GM21529 (cell line): ENCODE data around the gene PPM1H.
"Not testable (repeated sequence)": the region's sequence is repeated elsewhere in the genome, so short reads cannot be mapped to it uniquely, and the experiment has no call there.

Source experiments
- ATAC-seq: cut with Tn5 transposase; IDR thresholded peaks from one replicate; pipeline ENCODE4 v1.9.1; 2021; ENCODE audit not compliant: unreplicated experiment

Gene PPM1H

DNA sequence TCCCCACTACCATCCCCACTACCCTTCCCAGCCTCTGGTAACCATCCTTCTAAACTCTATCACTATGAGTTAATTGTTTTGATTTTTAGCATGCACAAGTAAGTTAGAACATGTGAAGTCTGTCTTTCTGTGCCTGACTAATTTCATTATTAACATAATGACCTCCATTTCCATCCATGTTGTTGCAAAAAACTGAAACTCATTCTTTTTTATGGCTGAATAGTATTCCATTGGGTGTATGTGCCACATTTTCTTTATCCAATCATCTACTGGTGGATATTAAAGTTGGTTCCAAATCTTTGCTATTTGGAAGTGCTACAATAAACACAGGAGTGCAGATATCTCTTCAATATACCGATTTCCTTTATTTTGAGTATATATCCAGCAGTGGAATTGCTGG, 13.2 kb upstream of the PPM1H start:
- ATAC-seq = no peak

DNA sequence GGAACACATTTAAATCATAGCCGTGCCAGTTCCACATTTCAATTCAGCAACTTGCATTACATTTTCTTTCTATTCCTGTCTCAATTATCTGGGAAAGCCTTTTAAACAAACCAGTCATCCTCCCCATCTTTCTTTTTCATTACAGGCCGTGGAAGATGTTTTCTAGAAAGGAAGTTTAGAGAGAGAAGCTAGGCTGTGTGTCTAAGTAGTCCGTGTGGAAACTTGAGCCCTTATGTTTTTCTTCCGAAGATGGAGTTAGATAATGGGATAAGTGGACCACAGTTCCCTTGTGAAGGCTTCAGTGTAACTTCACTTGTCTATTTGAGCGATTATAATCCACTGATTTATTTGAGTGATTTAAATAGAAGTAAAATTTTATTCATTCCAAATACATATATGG, 12.4 kb upstream of the PPM1H start:
- no peak for ATAC-seq

GRCh38 chr12:62943779-62944395, 8.9 kb upstream of the PPM1H start:
- ATAC-seq = no peak

- ATAC-seq = not testable (repeated sequence)
These were observed 7.4 kb upstream of the PPM1H start for GRCh38 chr12:62942316-62942715.

DNA sequence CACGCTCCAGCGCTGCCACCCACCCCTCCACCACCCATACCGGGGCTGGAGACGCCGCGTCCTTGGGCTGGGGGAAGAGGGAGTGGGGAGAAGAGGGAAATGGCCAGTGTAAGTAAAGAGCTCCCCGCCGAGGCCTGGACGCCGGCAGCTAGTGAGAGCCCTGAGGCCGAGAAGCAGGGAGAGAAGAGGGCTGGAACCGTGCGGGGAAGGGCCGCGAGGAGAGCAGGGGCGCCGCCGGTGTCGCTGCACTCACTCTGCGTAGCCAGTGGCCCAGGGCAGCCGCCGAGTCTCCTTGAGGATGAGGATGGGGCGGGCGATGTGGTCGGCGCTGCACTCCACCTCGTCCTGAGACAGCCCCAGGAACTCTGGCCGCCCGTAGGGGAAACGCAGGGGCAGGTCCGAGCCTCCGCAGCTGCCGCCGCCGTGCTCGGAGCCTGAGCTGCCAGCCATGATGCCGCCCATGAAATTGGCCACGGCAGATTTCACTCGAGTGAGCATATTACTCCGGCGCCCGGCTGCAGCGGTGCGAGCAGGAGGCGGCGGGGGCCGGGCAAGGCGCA, 631 bp downstream of the PPM1H start:
- peak; percentile 47 for ATAC-seq

DNA sequence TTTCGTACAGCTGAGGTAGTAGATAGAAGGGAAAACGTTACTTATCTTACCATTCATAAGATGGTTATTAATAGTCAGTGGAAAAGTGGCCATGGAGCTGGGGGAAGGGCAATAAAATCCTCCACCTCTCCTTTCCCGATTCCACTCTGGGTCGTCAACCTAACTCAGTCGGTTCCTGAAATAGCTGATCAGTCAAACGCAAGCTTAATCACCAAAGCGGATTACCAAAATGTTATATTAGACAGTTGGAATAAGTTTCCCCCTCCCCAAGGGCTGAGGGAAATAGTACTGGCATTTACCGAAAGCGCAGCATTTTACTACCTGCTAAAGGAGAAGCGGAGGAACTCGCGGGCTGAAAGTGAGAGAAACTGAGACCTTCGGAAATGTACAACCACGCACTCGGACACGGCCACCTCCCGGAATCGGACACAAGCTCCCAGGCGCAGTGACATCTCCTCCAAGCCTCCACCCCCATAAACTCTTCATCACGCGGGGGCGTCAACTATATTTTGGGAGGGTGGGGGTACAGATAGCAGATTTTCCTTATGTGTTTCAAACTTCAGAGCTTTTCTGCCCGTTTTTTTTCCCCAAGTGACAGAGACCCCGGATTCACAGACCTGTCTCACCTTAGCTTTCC, 1.2 kb downstream of the PPM1H start:
- ATAC-seq = no peak

DNA sequence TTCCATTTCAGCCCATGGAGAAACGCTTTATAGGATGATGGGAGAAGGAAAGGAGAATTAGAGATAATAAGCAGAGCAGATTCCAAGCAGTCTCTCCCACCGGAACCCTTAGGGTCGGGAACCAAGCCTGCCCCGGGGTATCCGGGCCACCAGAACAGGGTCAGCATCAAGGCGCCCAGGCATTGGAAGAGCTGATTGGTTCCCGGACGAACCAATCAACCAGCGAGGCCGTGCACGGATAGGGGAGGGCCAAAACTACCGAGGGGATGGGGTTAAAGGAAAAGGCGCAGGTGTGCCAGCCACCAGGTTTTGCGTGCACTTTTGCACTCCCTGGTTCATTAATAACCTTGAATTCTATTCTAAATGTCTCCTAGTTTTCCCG, 1.7 kb downstream of the PPM1H start:
- no peak for ATAC-seq

- ATAC-seq = no peak
These were observed 3.5 kb downstream of the PPM1H start for GRCh38 chr12:62931477-62931876.

- no peak for ATAC-seq
These were observed 4.2 kb downstream of the PPM1H start for GRCh38 chr12:62930546-62931425.

- no peak for ATAC-seq
These were observed 6.3 kb downstream of the PPM1H start for GRCh38 chr12:62928632-62929031.

- no peak for ATAC-seq
These were observed 9.3 kb downstream of the PPM1H start for GRCh38 chr12:62925680-62926079.

DNA sequence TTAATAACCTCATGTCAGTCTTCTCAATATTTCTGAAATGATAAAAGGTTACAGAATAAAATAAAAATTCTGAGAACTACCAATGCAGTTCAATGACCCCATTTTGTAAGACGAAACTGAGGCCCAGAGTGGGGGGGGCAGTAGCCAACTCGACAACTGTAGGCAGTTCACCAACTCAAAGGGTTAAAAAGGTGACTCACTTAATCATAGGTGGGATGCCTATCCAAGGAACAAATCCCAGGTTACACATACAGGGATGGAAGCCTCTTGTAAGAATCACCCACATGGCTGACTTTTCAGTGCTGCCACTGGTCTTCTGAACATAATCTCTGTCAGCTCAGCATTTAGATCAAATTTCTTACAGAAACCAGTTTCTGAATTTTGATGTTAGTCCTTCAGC, 10.9 kb downstream of the PPM1H start:
- ATAC-seq = no peak

DNA sequence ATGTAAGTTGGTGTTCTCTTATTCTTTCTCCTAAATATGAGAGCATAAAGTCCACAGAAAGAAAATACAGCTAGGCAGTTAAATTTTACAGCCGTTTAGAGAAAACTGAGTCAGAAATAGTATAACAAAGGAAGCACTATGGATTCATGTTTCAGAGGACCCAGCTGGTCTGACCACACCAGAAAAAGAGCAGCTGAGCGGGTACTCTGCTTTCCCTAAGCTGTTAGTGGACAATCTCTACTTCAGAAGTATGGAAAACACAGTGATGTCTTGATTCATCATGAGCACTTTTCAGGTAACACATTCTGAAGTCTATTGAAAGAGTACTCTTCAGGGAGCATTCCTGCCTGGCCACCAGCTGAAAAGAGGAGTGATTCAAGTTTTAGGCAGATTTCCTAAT, 12.4 kb downstream of the PPM1H start:
- no peak for ATAC-seq

GRCh38 chr12:62919838-62920237, 15.1 kb downstream of the PPM1H start:
- ATAC-seq = no peak

DNA sequence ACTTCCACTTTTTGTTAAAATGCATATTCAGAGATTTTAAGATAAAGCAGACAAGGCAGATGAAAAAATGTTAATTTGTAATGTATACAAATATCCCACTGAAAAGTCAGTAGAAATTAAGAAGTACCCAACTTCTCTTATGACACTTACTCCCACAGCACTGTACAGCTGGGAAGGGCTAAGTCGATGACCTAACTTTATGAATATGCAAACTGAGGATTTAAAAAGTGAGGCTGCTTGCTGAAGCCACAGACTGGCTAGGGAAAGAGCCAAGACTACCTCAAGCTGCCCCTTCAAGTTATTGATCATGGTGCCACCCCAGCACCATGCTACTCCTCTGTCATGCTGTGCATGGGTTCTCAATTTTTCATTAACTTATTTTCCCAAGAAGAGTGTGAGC, 17.0 kb downstream of the PPM1H start:
- ATAC-seq = no peak

DNA sequence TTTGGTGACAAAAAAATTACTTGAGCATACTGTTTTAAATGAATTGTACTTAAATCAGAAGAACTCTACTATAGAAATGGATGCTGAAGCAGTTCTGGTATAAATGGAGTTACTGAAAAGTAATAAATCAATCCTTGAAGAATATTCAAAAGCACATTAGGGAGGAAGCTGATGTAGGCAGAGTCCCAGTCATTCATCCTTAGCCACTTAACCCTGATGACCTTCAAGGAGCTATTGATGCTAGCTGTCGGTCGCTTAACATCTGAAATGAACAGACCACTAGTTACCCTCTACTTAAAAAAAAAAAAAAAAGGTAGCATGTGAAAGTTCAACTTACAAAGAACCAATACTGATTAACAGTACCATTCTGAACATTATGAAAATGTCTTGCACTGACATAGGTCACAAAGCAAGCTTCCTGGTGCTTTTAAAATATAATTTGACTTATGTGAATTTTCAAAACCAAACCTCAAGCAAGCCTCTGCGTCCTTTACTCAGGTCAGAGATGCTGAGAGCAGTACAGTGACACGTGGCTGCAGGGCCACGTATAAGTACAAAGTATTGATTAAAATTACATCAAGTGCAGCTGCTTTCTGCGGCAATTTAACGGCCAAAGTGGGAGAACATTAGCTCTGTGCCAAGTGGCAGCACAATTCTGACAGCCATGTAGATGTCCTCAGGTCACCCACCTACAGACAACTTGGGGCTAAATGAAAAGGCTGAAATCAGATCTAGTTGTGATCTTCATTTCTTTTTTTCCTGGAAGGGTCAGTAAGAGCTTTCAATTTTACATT, 18.1 kb downstream of the PPM1H start:
- no peak for ATAC-seq

- no peak for ATAC-seq
These were observed 19.8 kb downstream of the PPM1H start for GRCh38 chr12:62915204-62915529.

GRCh38 chr12:62914443-62915203, 20.3 kb downstream of the PPM1H start:
- no peak for ATAC-seq

DNA sequence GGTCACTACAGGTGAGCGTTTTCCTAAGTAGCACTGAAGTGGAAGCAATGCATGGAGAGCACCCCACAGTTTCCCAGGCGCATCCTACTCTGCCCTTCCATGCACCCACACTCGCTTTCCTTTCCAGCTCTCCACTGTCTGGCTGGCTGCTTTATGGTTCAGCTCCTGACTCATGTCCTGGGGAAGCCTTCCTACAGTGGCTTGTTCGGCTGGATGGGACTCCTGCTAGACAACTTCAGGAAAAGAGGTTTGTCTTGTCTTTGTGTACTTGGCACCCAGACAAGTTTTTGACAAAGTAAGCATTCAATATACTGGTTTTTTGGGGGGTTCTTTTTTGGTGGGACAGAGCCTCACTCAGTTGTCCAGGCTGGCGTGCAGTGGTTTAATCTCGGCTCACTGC, 21.6 kb downstream of the PPM1H start:
- ATAC-seq = no peak

- no peak for ATAC-seq
These were observed 22.3 kb downstream of the PPM1H start for GRCh38 chr12:62912644-62913043.
